Peyer's patch (tissue), 4 donors: ENCODE measurements around the gene FN3K. TPM values are rescaled to one million over a fixed set of nuclear protein-coding genes. Genes with fewer than 3 reads are reported as not detected.

Experiments
- DNase-seq, 3 donors: peaks; one replicate each; pipeline ENCODE4 v3.0.0-alpha.2; 2017 to 2019
- H3K27ac ChIP-seq, 4 donors: fragments of 200-600 bp; sonication (generic); one replicate each; pipeline ENCODE4 v1.5.1; 2016 to 2019
- H3K27me3 ChIP-seq, 2 donors: fragments of 200-600 bp; sonication (generic); one replicate each; pipeline ENCODE4 v1.5.1; 2019
- H3K36me3 ChIP-seq, 3 donors: fragments of 200-600 bp; sonication (generic); one replicate each; pipeline ENCODE4 v1.5.1; 2016 to 2019
- H3K4me1 ChIP-seq, 4 donors: fragments of 200-600 bp; sonication (generic); one replicate each; pipeline ENCODE4 v1.5.1; 2016 to 2019
- H3K4me3 ChIP-seq, 4 donors: fragments of 200-600 bp; sonication (generic); 1 replicate in 3 of 4; 2 replicates in 1 of 4; pipeline ENCODE4 v1.5.1; 2016 to 2019; ENCODE audit warnings: mild to moderate bottlenecking in 1 of 4
- H3K9me3 ChIP-seq, 4 donors: fragments of 200-600 bp; sonication (generic); one replicate each; pipeline ENCODE4 v1.5.1; 2016 to 2019; ENCODE audit warnings: mild to moderate bottlenecking in 1 of 4
- POLR2A ChIP-seq, 2 donors: fragments of 450-650 bp; IDR thresholded peaks; one replicate each; pipeline ENCODE4 v1.5.1; 2017; ENCODE audit warnings: antibody characterized with exemption in 2 of 2, mild to moderate bottlenecking in 2 of 2, moderate library complexity in 2 of 2
- total RNA-seq, 4 donors: library from RNA; depleted of rRNA; stranded (reverse); fragments of >200 nt; gene quantifications; one replicate each; pipeline ENCODE4 v1.1.0, GENCODE V29; 2016
- TF ChIP-seq, protein P1 (sequence below), 6 experiments: fragments of 450-650 bp in 4 of 6; fragments of 200-600 bp in 2 of 6; sonication (generic) in 1 of 6; IDR thresholded peaks; one replicate each; pipeline ENCODE4 v1.5.1; 2017 to 2019; ENCODE audit warnings: antibody characterized with exemption in 6 of 6, mild to moderate bottlenecking in 3 of 6, moderate library complexity in 1 of 6

Gene FN3K
- total RNA-seq, 4 donors from 2014 or later: 14.0 to 56.3 (median 23.0) TPM

DNA sequence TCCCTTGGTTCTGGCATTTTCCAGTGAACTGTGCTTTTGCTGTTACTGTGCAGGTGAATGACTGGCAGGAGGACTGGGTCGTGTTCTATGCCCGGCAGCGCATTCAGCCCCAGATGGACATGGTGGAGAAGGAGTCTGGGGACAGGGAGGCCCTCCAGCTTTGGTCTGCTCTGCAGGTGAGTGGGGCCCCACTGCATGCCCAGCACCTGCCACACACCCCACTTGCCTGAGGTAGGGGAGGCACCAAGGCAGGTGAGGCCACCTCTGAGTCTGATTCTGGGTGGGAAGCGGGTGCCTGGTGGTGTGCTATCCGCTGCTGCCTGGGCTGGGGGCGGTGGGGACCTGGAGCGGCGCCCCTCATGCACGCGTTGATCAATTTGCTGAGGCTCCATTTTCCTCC lies 9.0 kb upstream of the FN3K start:
- Histone ChIP-seq H3K9me3 (no peaks in the 10 kb centered on the region), H3K36me3 (peaks cover 0 to 55% (median 0%) of the 10 kb centered on the region in 3 donors), H3K27ac (no peak overlapping the region), H3K27me3 (no peaks in the 10 kb centered on the region), H3K4me3 (no peak overlapping the region), H3K4me1 (no peaks in the 10 kb centered on the region)
- TF ChIP-seq POLR2A (IDR thresholded peaks at IDR 0.05): no peak
- TF ChIP-seq, protein P1, sequence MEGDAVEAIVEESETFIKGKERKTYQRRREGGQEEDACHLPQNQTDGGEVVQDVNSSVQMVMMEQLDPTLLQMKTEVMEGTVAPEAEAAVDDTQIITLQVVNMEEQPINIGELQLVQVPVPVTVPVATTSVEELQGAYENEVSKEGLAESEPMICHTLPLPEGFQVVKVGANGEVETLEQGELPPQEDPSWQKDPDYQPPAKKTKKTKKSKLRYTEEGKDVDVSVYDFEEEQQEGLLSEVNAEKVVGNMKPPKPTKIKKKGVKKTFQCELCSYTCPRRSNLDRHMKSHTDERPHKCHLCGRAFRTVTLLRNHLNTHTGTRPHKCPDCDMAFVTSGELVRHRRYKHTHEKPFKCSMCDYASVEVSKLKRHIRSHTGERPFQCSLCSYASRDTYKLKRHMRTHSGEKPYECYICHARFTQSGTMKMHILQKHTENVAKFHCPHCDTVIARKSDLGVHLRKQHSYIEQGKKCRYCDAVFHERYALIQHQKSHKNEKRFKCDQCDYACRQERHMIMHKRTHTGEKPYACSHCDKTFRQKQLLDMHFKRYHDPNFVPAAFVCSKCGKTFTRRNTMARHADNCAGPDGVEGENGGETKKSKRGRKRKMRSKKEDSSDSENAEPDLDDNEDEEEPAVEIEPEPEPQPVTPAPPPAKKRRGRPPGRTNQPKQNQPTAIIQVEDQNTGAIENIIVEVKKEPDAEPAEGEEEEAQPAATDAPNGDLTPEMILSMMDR (IDR thresholded peaks at IDR 0.05): no peak
- DNase-seq: no peak

DNA sequence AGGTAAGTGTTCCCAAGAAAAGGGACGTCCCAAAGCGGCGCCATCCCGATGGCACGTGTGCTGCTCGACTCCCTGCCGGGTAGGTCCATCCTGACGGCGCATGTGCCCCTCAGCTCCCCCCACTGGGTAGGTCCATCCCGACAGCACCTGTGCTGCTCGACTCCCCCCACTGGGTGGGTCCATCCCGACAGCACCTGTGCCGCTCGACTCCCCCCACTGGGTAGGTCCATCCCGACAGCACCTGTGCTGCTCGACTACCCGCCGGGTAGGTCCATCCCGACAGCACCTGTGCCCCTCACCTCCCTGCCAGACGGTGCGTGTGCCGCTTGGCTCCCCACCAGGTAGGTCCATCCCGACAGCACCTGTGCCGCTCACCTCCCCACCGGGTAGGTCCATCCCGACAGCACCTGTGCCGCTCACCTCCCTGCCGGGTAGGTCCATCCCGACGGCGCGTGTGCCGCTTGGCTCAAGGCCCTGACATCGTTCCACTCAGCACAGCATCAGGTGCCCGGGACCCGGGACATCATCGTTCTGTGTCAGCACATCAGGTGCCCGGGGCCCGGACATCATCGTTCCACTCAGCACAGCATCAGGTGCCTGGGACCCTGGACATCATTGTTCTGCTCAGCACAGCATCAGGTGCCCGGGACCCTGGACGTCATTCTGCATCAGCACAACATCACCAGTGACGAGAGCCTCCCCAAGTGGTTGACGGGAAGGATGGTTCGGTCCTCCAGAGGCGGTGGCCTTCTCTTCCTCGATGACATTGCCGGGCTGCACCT lies 5.7 kb upstream of the FN3K start:
- DNase-seq: peak in 1 of 3 donors; percentile 41
- Histone ChIP-seq H3K4me3 (no peak overlapping the region), H3K36me3 (peaks cover 0 to 32% (median 0%) of the 10 kb centered on the region in 3 donors), H3K9me3 (peaks cover 0 to 8% (median 0%) of the 10 kb centered on the region in 4 donors), H3K27ac (no peak overlapping the region), H3K4me1 (no peaks in the 10 kb centered on the region), H3K27me3 (no peaks in the 10 kb centered on the region)
- TF ChIP-seq, protein P1 (IDR thresholded peaks at IDR 0.05): no peak
- no peak for TF ChIP-seq POLR2A (IDR thresholded peaks at IDR 0.05)

DNA sequence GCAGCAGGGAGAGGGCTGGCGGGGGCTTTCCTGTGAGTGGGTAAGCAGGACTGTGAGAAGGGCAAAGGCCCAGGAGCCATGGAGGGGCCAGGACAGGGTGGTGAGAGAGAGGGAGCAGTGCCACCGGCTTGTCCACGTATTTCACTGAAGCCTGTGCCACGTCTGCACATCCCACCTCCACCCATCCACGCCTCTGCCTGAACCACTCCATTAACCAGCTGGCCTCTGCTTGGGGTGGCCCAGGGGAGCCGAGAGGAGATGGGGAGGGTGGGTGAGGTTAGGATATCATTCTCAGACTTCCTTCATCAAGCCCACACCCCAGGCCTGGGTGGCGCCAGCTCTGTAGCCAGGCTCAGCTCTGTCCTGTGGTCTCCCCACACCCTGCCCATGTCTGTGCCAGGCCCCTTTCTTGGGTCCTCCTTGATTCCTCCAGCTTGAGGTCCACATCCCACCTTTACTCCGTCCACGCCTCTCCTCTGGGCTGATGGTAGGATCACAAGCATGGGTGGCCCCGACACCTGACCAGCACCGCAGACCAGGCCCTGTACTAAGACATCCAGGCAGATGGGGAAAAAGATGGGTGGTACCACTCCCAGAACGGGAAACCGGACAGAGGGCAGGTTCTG lies 3.2 kb upstream of the FN3K start:
- Histone ChIP-seq H3K4me3 (no peak overlapping the region), H3K4me1 (peaks cover 0 to 17% (median 2%) of the 10 kb centered on the region in 4 donors), H3K27ac (no peak overlapping the region), H3K36me3 (peaks cover 0 to 17% (median 0%) of the 10 kb centered on the region in 3 donors), H3K9me3 (peaks cover 0 to 8% (median 0%) of the 10 kb centered on the region in 4 donors), H3K27me3 (no peaks in the 10 kb centered on the region)
- no peak for DNase-seq
- TF ChIP-seq, protein P1 (IDR thresholded peaks at IDR 0.05): no peak
- TF ChIP-seq POLR2A (IDR thresholded peaks at IDR 0.05): no peak

DNA sequence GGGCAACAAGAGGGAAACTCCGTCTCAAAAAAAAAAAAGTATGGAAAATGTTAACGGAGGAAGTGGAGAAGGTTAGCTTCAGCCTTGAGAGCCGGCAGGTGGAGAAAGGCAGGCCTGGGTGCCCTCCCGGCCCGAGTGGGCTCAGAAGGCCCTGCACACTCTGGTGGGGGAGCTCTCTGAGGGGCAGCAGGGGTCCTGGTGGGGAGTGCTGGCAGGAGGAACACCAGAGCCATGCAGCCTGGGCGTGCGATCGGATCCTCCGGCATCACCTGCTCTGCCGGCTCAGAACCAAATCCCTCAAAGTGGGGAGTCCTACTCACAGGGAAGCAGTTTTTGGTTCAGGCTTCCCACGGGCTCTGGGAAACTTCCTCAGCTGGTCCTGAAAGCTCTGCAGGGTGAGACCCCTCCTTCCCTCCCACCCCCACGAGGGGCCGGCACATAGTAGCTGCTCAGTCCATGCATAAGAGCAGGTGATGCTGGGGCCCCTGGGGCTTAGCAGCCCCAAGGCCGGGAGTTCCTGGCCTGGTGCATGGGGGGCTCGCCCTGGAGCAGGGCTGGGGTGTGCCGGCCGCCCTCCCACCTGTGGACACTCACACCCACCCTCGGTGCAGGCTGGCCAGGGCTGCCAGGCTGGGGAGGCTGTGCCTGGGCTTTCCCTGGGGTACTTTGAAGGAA lies 1.2 kb downstream of the FN3K start:
- Histone ChIP-seq H3K36me3 (peaks cover 0 to 21% (median 0%) of the 10 kb centered on the region in 3 donors), H3K27me3 (no peaks in the 10 kb centered on the region), H3K4me3 (peak overlapping the region in 1 of 4 donors; percentile 92), H3K4me1 (peaks cover 0 to 17% (median 2%) of the 10 kb centered on the region in 4 donors), H3K9me3 (peaks cover 0 to 14% (median 2%) of the 10 kb centered on the region in 4 donors), H3K27ac (no peak overlapping the region)
- TF ChIP-seq, protein P1 (IDR thresholded peaks at IDR 0.05): no peak
- no peak for TF ChIP-seq POLR2A (IDR thresholded peaks at IDR 0.05)
- DNase-seq: no peak

DNA sequence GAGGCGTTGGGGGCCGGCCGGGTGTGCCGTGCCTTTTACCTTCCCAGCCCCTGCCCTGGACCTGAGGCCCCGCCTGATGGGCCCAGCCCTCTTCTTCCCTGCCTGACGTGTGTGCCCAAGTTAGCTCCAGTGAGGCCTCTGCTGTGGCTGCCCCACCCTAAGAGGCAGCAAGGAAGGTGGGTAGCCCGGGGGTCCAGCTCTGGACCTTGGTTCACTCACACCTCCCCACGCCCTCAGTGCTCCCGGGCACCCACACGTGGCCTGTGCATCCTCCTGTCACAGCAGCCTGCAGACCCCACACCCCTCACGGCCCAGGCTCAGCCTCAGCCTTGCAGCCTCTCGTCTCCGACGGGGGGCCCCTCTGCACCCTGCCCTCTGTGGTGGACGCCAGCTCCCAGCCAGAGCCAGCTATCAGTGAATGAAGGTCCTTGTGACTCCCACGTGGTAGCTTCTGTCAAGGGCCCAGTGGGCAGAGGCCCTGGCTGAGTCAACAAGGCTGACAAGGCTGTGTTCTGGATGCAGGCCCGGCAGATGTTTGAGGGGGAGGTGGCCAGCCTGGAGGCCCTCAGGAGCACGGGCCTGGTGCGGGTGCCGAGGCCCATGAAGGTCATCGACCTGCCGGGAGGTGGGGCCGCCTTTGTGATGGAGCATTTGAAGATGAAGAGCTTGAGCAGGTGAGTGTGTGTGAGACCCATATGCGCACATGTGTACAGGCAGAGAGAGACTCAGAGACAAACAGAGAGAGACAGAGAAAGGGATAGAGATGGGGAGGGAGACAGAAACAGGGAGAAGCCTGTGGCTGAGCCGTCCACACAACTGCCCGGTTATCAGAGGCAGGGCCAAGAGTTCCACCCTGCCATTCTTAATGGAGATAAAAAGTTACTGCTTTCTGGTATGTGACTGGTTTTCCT lies 2.8 kb downstream of the FN3K start:
- H3K4me3 ChIP-seq: no peak overlapping the region
- DNase-seq: no peak
- peaks cover 0 to 14% (median 2%) of the 10 kb centered on the region in 4 donors for H3K9me3 ChIP-seq
- TF ChIP-seq, protein P1 (IDR thresholded peaks at IDR 0.05): no peak
- TF ChIP-seq POLR2A (IDR thresholded peaks at IDR 0.05): no peak
- H3K4me1 ChIP-seq: peaks cover 0 to 17% (median 2%) of the 10 kb centered on the region in 4 donors
- no peaks in the 10 kb centered on the region for H3K27me3 ChIP-seq
- no peak overlapping the region for H3K27ac ChIP-seq
- peaks cover 0 to 32% (median 0%) of the 10 kb centered on the region in 3 donors for H3K36me3 ChIP-seq
